ENCODE data around the gene ZNF462. TPM values are rescaled to one million over a fixed set of nuclear protein-coding genes. Genes with fewer than 3 reads are reported as not detected.

The ZNF462 gene
- polyA plus RNA-seq, 3 donors: not detected

DNA sequence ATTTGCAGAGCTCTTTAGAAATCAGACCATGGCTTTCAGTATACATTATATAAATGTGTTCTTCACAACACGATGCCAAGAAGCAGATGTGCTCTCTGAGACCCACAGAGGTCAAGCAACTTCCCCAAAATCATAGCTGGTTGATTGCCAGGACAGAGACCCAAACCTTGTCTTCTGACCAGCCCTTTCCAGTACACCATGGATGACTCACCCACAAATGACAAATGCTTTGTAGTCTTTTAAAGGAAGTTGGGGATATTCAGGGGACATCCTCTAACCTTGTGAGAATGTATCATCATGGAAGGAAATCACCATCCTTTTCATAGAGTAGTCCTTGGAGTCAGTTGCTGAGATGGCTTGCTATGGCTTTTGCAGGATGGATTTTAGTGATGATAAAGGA is 30.1 kb downstream of the ZNF462 start:
- no peaks in the 10 kb centered on the region for H3K4me1 ChIP-seq (ENCODE audit: control insufficient read depth in 1 of 2, insufficient read depth in 2 of 2, low read length in 2 of 2)
- no CpG with 5 or more reads among the region's 1 CpG for WGBS (ENCODE audit: insufficient coverage)
- no peaks in the 10 kb centered on the region for H4K20me1 ChIP-seq (ENCODE audit: insufficient read depth, low read length)
- no peaks in the 10 kb centered on the region for H3K79me2 ChIP-seq (ENCODE audit: insufficient read depth, low read length)
- Mint-ChIP-seq H3K9me3 (peaks cover 0 to 4% (median 1%) of the 10 kb centered on the region in 7 donors), H3K27ac (no peak overlapping the region), H3K36me3 (no peaks in the 10 kb centered on the region), H3K4me3 (no peak overlapping the region), H3K27me3 (ENCODE audit: low read depth in 3 of 3) (peaks cover 0 to 3% (median 0%) of the 10 kb centered on the region in 3 donors), H3K4me1 (no peaks in the 10 kb centered on the region)
- no peak overlapping the region for H3K4me2 ChIP-seq (replicated peaks; ENCODE audit: extremely low read depth, low read length, poor library complexity, severe bottlenecking)
- H3K9ac ChIP-seq (ENCODE audit: insufficient read depth, low read length, poor library complexity, severe bottlenecking): no peak overlapping the region
- DNase-seq: peak in 1 of 3 donors; percentile 24
- intact Hi-C loops (cut with micrococcal nuclease): no loop called here
- TF ChIP-seq, protein P1, sequence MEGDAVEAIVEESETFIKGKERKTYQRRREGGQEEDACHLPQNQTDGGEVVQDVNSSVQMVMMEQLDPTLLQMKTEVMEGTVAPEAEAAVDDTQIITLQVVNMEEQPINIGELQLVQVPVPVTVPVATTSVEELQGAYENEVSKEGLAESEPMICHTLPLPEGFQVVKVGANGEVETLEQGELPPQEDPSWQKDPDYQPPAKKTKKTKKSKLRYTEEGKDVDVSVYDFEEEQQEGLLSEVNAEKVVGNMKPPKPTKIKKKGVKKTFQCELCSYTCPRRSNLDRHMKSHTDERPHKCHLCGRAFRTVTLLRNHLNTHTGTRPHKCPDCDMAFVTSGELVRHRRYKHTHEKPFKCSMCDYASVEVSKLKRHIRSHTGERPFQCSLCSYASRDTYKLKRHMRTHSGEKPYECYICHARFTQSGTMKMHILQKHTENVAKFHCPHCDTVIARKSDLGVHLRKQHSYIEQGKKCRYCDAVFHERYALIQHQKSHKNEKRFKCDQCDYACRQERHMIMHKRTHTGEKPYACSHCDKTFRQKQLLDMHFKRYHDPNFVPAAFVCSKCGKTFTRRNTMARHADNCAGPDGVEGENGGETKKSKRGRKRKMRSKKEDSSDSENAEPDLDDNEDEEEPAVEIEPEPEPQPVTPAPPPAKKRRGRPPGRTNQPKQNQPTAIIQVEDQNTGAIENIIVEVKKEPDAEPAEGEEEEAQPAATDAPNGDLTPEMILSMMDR (IDR thresholded peaks at IDR 0.05): no peak
- no peak overlapping the region for H3K4me3 ChIP-seq (replicated peaks in 1 of 3; ENCODE audit: low read depth in 2 of 3, low read length in 3 of 3)
- H3K36me3 ChIP-seq (replicated peaks in 1 of 2; ENCODE audit: control insufficient read depth in 1 of 2, insufficient read depth in 2 of 2, low read length in 2 of 2): no peaks in the 10 kb centered on the region
- no peak overlapping the region for H2AFZ ChIP-seq (ENCODE audit: insufficient read depth, low read depth, low read length, poor library complexity, severe bottlenecking)
- no peak overlapping the region for H3K27ac ChIP-seq (ENCODE audit: low read depth in 1 of 2, low read length in 2 of 2)
- H3K27me3 ChIP-seq (ENCODE audit: control insufficient read depth in 2 of 2, insufficient read depth in 2 of 2, low read length in 2 of 2): no peaks in the 10 kb centered on the region
- no peaks in the 10 kb centered on the region for H3K9me3 ChIP-seq (replicated peaks in 1 of 2; ENCODE audit: control insufficient read depth in 1 of 2, insufficient read depth in 1 of 2, low read length in 2 of 2)

DNA sequence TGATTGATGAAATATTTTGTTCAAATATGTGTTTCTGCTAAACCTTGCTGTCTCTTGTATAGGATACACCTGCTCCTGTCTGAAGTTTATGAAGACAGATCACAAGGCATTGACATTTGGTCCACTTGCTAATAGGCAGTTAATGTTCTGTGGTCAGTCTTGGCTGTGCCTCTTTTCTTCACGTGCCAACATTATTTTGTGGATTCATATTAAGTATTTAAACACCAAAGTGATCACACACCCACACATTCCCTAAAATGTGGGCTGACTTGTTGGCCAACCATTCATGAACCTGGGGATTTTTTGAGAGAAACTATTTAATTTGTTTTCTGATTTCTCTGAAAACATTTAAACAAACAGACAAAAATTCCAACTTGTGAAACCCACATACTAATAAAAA is 33.7 kb downstream of the ZNF462 start:
- DNase-seq: no peak
- H4K20me1 ChIP-seq (ENCODE audit: insufficient read depth, low read length): no peaks in the 10 kb centered on the region
- peaks cover 0 to 7% (median 1%) of the 10 kb centered on the region in 7 donors for H3K9me3 Mint-ChIP-seq
- H3K9me3 ChIP-seq (replicated peaks in 1 of 2; ENCODE audit: control insufficient read depth in 1 of 2, insufficient read depth in 1 of 2, low read length in 2 of 2): no peaks in the 10 kb centered on the region
- no peaks in the 10 kb centered on the region for H3K79me2 ChIP-seq (ENCODE audit: insufficient read depth, low read length)
- no peaks in the 10 kb centered on the region for H3K36me3 Mint-ChIP-seq
- H3K27ac ChIP-seq (ENCODE audit: low read depth in 1 of 2, low read length in 2 of 2): no peak overlapping the region
- no CpG with 5 or more reads among the region's 1 CpG for WGBS (ENCODE audit: insufficient coverage)
- H3K4me2 ChIP-seq (replicated peaks; ENCODE audit: extremely low read depth, low read length, poor library complexity, severe bottlenecking): no peak overlapping the region
- no peak overlapping the region for H3K9ac ChIP-seq (ENCODE audit: insufficient read depth, low read length, poor library complexity, severe bottlenecking)
- no peaks in the 10 kb centered on the region for H3K27me3 Mint-ChIP-seq (ENCODE audit: low read depth in 3 of 3)
- no peaks in the 10 kb centered on the region for H3K4me1 Mint-ChIP-seq
- H3K4me1 ChIP-seq (ENCODE audit: control insufficient read depth in 1 of 2, insufficient read depth in 2 of 2, low read length in 2 of 2): no peaks in the 10 kb centered on the region
- H3K4me3 ChIP-seq (replicated peaks in 1 of 3; ENCODE audit: low read depth in 2 of 3, low read length in 3 of 3): no peak overlapping the region
- no peak overlapping the region for H3K4me3 Mint-ChIP-seq
- no peaks in the 10 kb centered on the region for H3K27me3 ChIP-seq (ENCODE audit: control insufficient read depth in 2 of 2, insufficient read depth in 2 of 2, low read length in 2 of 2)
- no peaks in the 10 kb centered on the region for H3K36me3 ChIP-seq (replicated peaks in 1 of 2; ENCODE audit: control insufficient read depth in 1 of 2, insufficient read depth in 2 of 2, low read length in 2 of 2)
- TF ChIP-seq, protein P1 (IDR thresholded peaks at IDR 0.05): no peak
- no peak overlapping the region for H2AFZ ChIP-seq (ENCODE audit: insufficient read depth, low read depth, low read length, poor library complexity, severe bottlenecking)
- intact Hi-C loops (cut with micrococcal nuclease): no loop called here
- H3K27ac Mint-ChIP-seq: no peak overlapping the region
